ENCODE measurements around the gene HOXA9. TPM values are rescaled to one million over a fixed set of nuclear protein-coding genes. Genes with fewer than 3 reads are reported as not detected.

Gene HOXA9
- total RNA-seq, 1 donor from 2014 or later, result 0.13 TPM

- peak; percentile 83 for DNase-seq (ENCODE audit: low read depth, low spot score)
These were observed 52.1 kb downstream of the HOXA9 start for GRCh38 chr7:27112955-27113949.

Other genes with a start within 250 kb of the HOXA9 start
- 0.33 and 1.0 TPM in 2 replicates for gene HOXA1, start 69.5 kb downstream of the HOXA9 start, total RNA-seq
- gene HOXA2, start 62.9 kb downstream of the HOXA9 start, total RNA-seq, result 0.59 and 1.0 TPM in 2 replicates
- 0.26 and 0.74 TPM in 2 replicates for gene HOXA4, start 34.8 kb downstream of the HOXA9 start, total RNA-seq
- gene HOXA5, start 21.9 kb downstream of the HOXA9 start, total RNA-seq, result 5.9 and 13.1 TPM in 2 replicates
- 0.07 and 0.42 TPM in 2 replicates for gene HOXA6, start 17.8 kb downstream of the HOXA9 start, total RNA-seq
- 0.53 and 0.66 TPM in 2 replicates for gene HOXA3, start 13.0 kb downstream of the HOXA9 start, total RNA-seq
- gene HOXA7, start 8.9 kb downstream of the HOXA9 start, total RNA-seq, result 0.04 and 0.13 TPM in 2 replicates
- 0.07 and 0.14 TPM in 2 replicates for gene HOXA10, start 8.8 kb upstream of the HOXA9 start, total RNA-seq
- gene HOXA11, start 19.7 kb upstream of the HOXA9 start, total RNA-seq, result not detected in 2 replicates
- not detected in 2 replicates for gene HOXA13, start 34.6 kb upstream of the HOXA9 start, total RNA-seq
- gene EVX1, start 77.3 kb upstream of the HOXA9 start, total RNA-seq, result not detected in 2 replicates